Medulla oblongata (tissue), 1 donor: ENCODE data around the gene SP5.
"Not testable (repeated sequence)": the region's sequence is repeated elsewhere in the genome, so short reads cannot be mapped to it uniquely, and the experiment has no call there.

Experiments
- DNase-seq: peaks from one replicate; pipeline ENCODE4 v3.0.0-alpha.2; 2015; ENCODE audit errors: extremely low spot score

The SP5 gene

DNA sequence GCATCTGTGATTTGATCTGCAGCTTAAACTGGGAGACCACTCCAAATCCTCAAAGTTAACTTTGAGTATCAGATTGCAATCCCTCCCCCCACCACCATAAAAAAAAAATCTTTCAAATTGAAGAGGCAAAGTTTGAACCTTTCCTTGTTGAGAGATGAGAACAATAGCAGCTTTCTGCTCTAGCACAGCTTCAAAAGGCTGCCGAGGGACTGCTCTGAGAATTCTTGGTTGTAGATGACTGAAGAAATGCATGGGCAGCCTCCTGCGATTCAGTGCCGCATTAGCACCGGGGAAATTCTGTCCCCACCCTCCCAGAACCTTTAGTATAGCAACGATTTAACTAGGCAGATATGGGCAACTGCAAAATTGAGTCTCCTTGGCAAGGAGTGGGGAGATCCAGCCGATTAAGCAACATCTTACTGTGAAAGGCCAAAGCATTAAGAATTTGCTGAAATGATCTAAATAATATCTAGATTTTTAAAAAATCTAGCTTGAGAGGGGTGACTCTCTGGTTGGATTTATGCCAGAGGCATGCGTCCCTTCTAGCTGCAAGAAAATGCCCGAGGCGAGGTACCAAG is 3.9 kb upstream of the SP5 start:
- no peak for DNase-seq

GRCh38 chr2:170711774-170712652 is 3.1 kb upstream of the SP5 start:
- no peak for DNase-seq

DNA sequence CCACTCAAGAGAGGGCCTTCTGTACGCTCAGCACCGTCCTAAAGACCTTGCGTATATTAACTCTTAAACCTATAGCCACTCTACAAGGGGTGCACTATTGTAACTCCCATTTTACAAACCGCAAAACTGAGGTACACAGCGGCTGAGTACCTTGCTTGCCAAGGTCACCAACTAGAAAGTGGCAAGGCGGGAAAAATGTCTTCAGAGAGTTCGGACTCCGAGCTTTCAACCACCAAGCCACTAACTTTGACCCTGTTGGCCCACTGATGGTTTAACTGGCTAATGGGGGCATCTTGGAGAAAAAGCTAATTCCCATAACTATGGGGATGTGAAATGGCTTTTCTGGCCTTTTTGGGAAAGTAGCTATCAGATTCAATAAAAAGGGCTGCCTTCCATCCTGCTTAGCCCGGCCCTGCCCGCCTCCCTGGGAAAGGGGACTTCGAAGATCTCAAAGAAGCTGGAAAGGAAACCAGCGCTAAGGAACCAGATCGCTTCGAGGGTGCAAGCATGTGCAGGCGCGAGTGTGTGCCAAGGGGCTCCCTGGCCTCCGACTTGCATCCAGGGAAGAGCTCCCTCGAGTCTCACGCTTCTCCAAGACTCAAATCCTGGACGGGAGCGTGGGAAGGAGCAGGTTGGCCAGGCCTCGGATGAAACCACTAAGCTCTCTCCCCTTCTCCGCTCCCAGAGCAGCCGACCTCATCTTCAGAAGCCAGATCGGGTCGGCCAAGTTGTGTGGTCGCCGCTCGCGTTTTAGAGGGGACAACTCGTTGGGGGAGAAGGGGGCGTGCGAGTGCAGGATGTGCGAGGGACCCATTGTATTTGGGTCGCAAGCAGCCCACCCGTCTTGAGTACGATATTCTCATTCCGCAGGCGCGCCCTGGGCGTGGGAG is 2.2 kb upstream of the SP5 start:
- DNase-seq: no peak

DNA sequence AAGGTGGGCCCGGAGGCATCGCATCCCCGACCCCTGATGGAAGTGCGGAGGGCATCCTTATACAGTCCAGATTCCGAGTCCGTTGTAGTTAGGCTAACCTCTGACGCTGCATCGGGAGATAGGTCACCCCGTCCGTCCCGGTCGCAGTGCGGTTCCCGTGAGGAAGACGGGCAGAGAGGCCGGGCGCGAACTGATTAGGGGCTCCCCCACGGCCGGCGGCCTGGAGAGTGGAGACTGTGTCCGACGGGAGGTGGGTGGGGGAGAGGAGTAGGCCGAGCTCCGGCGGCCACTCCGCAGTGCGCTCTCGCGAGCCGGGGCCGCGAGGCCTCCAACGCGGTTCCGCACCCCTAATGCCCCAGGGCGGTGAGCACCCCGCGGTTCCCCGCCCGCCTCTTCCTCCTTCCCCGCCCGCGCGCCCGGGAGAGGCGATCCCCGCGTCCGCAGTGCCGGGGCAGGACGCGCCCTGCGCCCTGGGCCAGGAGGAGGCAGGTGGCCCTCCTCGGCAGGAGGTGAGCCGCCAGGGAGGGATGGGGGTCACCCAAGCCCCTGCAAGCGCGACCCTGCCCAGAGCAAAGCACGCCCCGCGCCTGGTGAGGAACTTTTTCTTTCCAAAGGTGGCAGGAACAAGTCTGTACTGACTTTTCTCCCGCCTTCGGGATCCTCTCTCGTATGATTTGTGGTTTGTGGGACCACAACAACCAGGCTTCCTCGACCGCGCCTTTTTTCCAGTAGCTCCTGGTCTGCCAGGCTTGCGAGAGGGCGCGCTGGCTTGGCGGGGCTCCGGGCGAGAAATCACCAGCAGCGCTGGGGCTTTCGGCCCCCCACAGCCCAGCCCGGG is 1.4 kb upstream of the SP5 start:
- no peak for DNase-seq

GRCh38 chr2:170714381-170715061 is 616 bp upstream of the SP5 start:
- DNase-seq: no peak

DNA sequence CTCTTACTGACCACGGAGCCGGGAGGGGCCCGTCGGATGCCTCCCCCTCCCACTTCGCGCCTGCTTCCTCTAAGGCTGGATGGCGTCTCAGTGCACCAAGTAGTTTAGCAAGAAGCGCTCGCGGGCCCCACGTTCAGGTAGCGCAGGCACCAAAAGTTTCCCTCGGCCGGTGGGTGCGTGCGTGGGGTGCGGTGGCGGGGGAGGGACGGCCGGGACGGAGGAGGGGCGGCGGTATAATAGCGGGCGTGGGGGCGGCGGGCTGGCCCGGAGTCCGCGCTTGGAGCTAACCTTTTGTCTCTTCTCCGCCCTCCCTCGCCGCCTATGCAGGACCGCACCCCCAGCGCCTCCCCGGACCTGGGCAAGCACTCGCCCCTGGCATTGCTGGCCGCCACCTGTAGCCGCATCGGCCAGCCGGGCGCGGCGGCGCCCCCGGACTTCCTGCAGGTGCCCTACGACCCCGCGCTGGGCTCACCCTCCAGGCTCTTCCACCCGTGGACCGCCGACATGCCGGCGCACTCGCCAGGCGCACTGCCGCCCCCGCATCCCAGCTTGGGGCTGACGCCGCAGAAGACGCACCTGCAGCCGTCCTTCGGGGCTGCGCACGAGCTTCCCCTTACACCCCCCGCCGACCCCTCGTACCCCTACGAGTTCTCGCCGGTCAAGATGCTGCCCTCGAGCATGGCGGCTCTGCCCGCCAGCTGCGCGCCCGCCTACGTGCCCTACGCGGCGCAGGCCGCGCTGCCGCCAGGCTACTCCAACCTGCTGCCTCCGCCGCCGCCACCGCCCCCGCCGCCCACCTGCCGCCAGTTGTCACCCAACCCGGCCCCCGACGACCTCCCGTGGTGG is 1.0 kb downstream of the SP5 start:
- no peak for DNase-seq

- no peak for DNase-seq
Observed at GRCh38 chr2:170716851-170717598, 1.9 kb downstream of the SP5 start.

DNA sequence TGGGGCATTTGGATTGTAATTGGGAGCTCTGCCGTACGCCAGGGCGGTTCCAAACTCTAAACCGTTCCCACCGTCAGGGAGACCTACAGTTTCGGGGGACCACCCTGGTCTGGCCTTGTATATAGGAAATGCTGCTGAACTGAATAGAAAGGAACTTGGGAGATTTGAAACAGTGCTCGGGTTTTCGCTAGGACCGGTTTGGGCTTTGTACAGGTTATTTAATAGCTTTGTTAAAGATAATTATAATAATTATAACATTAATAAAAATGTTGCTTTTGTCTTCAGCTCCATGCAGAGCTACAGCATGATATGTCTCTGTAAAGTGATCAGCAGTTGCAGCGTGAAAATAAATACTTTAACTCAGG is 2.4 kb downstream of the SP5 start:
- DNase-seq: no peak

DNA sequence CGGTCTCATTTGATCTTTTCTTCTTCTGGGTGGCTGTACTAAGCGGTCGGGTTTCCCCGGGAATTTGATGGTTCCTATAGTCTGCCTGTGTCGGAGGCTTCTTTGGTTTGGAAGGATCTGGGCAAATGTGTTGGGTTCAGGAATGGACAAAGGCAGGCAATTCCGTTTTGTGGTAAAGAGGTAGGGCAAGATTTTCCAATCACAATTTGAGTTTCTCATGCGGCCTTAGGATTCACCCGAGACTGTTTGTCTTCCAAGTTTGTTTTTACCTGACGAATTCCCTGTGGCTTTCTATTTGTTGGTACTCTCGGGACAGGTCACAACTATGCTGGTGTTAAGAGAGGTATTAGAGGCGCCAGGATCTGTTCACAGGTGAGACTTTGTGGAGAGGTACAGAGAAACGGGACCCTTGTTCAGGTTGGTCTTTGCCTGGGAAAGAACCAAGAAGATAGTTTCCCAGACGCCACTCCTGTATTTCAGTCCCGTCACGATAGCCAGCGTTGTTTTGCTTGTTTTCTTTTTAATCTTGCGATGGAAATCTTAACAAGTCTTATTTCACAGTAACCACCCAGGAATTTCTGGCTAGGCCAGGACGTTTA is 3.0 kb downstream of the SP5 start:
- no peak for DNase-seq

DNA sequence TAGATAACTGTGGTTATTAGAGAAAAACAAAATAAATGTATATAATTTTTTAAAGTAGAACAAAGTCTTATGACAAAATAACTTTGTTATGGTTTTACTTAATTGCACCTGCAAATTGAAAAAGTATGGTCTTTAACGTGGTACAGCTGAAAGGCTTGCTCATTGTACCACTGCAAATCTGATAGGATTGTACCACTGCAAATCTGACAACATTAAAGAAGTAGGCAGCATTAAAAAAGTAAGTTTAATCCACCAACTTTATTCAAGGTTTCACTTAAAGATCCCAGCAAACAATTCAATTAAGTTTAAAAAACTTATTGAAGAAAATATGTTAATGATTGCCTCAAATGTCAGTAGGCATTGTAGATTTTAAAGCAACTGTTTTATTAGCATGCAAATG is 4.7 kb downstream of the SP5 start:
- DNase-seq: no peak

DNA sequence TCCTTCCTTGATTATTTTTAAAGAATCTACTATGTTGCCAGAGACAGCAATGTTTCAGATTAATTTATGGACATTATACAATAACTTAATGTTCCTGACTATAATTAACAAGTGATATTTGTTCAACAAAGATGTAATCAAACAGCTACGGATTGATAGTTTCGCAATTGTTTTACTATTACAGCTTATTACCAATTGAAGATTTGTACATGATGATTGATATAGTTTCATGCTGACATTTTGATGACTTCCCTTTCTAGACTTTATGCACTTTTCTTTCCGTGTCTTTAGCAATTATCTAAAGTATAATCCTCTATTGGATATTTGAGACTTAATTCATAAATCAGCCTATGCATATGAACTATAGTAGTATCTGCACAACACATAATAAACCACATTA is 6.5 kb downstream of the SP5 start:
- no peak for DNase-seq

- no peak for DNase-seq
Observed at GRCh38 chr2:170722301-170722700, 7.2 kb downstream of the SP5 start.

DNA sequence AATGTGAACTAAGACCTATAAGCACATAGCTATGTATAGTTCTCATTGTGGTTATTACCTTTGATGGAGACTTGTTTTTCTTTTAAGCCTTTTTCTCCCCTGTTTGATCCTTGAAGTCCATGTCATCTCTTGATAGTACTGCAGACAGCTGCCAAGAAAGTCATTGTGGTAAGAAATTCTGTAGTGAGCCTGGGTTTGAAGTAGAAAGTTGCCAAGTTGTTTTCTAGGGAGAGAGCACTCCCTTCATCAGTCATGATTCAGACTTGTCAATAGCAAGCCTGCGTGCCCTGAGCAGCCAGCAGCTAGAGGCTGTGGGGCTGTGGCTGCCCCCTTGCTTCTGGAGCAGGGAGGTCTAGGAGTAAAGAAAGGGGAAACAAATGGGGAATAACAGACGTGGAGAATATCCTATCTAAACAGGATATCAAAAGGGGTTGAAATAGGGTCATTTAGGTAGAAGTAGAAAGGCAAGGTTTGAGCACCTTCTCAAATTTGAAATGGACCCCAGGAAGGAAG is 8.4 kb downstream of the SP5 start:
- DNase-seq: no peak

GRCh38 chr2:170733798-170734600 is 18.9 kb downstream of the SP5 start:
- DNase-seq: no peak

- DNase-seq: not testable (repeated sequence)
Observed at GRCh38 chr2:170734601-170735000, 19.5 kb downstream of the SP5 start.

GRCh38 chr2:170736628-170737027 is 21.5 kb downstream of the SP5 start:
- DNase-seq: no peak

GRCh38 chr2:170737406-170737805 is 22.3 kb downstream of the SP5 start:
- no peak for DNase-seq

- no peak for DNase-seq
Observed at GRCh38 chr2:170737821-170738220, 22.7 kb downstream of the SP5 start.
